ENCODE results near the gene ENKUR.

DNA sequence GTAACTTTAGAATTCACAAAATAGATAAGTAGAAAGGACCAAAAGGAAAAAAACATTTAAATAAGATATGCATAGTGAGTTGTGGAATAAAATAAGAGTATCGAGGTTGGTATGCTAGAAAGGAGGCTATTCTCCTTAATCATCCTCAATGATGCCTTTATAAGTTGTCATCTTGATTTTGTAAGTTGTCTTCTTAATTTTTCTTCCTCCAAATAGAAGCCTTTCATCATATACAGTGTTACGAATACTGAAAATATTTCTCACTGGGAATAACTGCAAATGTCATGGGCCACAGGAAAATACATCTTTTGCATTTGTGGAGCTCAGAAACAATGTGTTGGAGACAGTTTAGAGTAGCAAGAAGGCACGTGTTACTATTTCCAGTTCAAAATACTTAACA lies 32.0 kb downstream of the ENKUR start:
- no peak for TF ChIP-seq EZH2phosphoT487 (IDR thresholded peaks at IDR 0.05; ENCODE audit: insufficient read depth, low read depth)
- TF ChIP-seq EZH2 (IDR thresholded peaks at IDR 0.05; ENCODE audit: insufficient read depth, poor library complexity, severe bottlenecking), result no peak
